Duodenal mucosa (tissue), 2 donors: ENCODE data around the gene DEFB108B.
"Not testable (repeated sequence)": the region's sequence is repeated elsewhere in the genome, so short reads cannot be mapped to it uniquely, and the experiment has no call there.

ENCODE experiments used
- H3K27ac ChIP-seq: one replicate; pipeline ENCODE4 v1.7.0; 2013; ENCODE audit warnings: low read depth, low read length
- H3K27me3 ChIP-seq, 2 donors: one replicate each; pipeline ENCODE4 v1.7.0; 2013; ENCODE audit warnings: low read length in 2 of 2, control low read depth in 1 of 2; ENCODE audit not compliant: insufficient read depth in 2 of 2, control insufficient read depth in 1 of 2
- H3K36me3 ChIP-seq, 2 donors: one replicate each; pipeline ENCODE4 v1.7.0; 2013; ENCODE audit warnings: low read length in 2 of 2, control low read depth in 1 of 2; ENCODE audit not compliant: insufficient read depth in 2 of 2, control insufficient read depth in 1 of 2
- H3K4me1 ChIP-seq, 2 donors: one replicate each; pipeline ENCODE4 v1.7.0; 2013; ENCODE audit warnings: low read length in 2 of 2, control low read depth in 1 of 2; ENCODE audit not compliant: insufficient read depth in 2 of 2, control insufficient read depth in 1 of 2
- H3K4me3 ChIP-seq, 2 donors: one replicate each; pipeline ENCODE4 v1.7.0; 2013; ENCODE audit warnings: low read length in 2 of 2, low read depth in 1 of 2
- H3K9ac ChIP-seq, 2 donors: one replicate each; pipeline ENCODE4 v1.7.0; 2013; ENCODE audit warnings: low read length in 2 of 2, low read depth in 1 of 2
- H3K9me3 ChIP-seq, 2 donors: one replicate each; pipeline ENCODE4 v1.7.0; 2013; ENCODE audit warnings: low read length in 2 of 2, control low read depth in 1 of 2; ENCODE audit not compliant: control insufficient read depth in 1 of 2

The DEFB108B gene

GRCh38 chr11:71869931-71870330 is 36.9 kb downstream of the DEFB108B start:
- H3K9me3 ChIP-seq, H3K27me3 ChIP-seq, H3K4me1 ChIP-seq, H3K27ac ChIP-seq, H3K36me3 ChIP-seq, H3K4me3 ChIP-seq, H3K9ac ChIP-seq: not testable (repeated sequence)

- not testable (repeated sequence) for H3K36me3 ChIP-seq, H3K4me1 ChIP-seq, H3K27ac ChIP-seq, H3K9me3 ChIP-seq, H3K27me3 ChIP-seq, H3K9ac ChIP-seq, H3K4me3 ChIP-seq
Observed at GRCh38 chr11:71870661-71871060, 37.7 kb downstream of the DEFB108B start.

DNA sequence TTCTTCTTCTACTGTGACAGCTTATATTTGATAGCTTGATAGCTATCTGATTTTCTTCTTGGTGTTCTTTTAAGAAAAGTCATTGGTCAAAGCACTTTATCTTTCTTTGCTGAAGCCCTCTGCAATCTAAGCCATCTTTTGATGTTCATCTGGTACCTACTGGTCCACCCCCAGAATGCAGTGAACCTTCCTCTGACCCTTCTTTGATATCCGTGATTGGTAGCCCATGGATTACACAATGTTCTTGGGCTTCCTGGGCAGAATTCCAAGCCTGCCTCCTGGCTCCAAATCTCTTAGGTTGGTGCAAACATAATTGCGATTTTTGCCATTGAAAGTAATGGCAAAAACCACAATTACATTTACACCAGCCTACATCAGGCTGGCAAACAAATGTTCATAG is 43.3 kb downstream of the DEFB108B start:
- H3K4me3 ChIP-seq, H3K9ac ChIP-seq, H3K27me3 ChIP-seq: not testable (repeated sequence)

DNA sequence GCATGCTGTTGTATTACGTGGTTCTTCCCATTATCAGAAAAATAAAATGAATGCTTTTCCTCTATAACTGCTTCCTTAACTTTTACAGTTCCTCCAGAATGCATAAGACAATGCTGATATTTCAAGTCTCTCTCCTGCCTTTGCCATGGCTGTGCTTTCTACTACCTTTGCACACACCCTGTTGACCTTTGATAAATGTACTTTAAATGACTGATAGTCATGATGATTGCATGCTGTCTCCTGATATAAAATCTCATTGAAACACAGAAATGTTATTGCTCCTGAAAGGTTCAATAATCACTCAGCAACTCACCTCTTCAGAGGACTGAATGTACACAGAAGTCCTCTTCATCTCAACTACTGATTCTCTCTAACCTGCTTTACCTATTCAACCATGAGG is 45.1 kb downstream of the DEFB108B start, which contains the start of gene DEFB131B:
DEFB131B (plus strand) TSS at position 395 of the 400 bp plus-strand sequence; CDS start at position 395, 0 bp downstream.
- not testable (repeated sequence) for H3K4me3 ChIP-seq, H3K9me3 ChIP-seq, H3K36me3 ChIP-seq, H3K4me1 ChIP-seq, H3K27ac ChIP-seq, H3K9ac ChIP-seq, H3K27me3 ChIP-seq

More for the DNA sequence above, 43.3 kb downstream of the DEFB108B start:
- not testable (repeated sequence) for H3K27ac ChIP-seq, H3K36me3 ChIP-seq, H3K4me1 ChIP-seq, H3K9me3 ChIP-seq

DNA sequence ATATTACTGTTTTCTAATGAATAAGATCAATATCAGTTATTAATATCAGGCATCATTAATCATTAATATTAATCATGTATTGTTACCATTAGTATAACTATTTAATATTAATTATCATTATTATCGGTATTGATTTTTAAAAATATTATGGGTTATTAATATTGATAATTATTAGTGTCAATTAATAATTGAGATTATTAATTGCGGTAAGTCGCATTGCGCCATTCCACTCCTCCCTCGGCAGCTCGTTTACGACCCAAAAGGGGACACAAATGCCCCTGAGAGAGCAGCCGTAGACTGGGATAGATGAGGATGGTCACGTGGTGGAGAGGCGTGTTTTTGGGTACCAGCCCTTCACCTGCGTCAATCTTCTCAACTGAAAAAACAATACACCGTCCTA is 52.8 kb downstream of the DEFB108B start:
- H3K27me3 ChIP-seq, H3K4me1 ChIP-seq, H3K27ac ChIP-seq, H3K36me3 ChIP-seq, H3K9ac ChIP-seq, H3K4me3 ChIP-seq, H3K9me3 ChIP-seq: not testable (repeated sequence)
